Endothelial cell (in vitro differentiated cells): ENCODE data around the gene SPIN2A. TPM values are rescaled to one million over a fixed set of nuclear protein-coding genes. Genes with fewer than 3 reads are reported as not detected.
"Not testable (repeated sequence)": the region's sequence is repeated elsewhere in the genome, so short reads cannot be mapped to it uniquely, and the experiment has no call there.

Source experiments
- DNase-seq: peaks from one replicate; pipeline ENCODE4 v3.0.0; 2021; ENCODE audit warnings: low spot score
- H3K27ac Mint-ChIP-seq: one replicate; pipeline ENCODE4 v1.8.0; 2021; ENCODE audit warnings: mixed read lengths, inconsistent platforms; ENCODE audit not compliant: unreplicated experiment
- H3K27me3 Mint-ChIP-seq: one replicate; pipeline ENCODE4 v1.8.0; 2021; ENCODE audit warnings: mild to moderate bottlenecking, moderate library complexity, mixed read lengths, inconsistent platforms; ENCODE audit not compliant: unreplicated experiment
- H3K36me3 Mint-ChIP-seq: one replicate; pipeline ENCODE4 v1.8.0; 2021; ENCODE audit warnings: mild to moderate bottlenecking, low read depth, mixed read lengths, inconsistent platforms; ENCODE audit not compliant: unreplicated experiment
- H3K4me1 Mint-ChIP-seq: one replicate; pipeline ENCODE4 v1.8.0; 2021; ENCODE audit warnings: mild to moderate bottlenecking, mixed read lengths, inconsistent platforms; ENCODE audit not compliant: unreplicated experiment
- H3K4me3 Mint-ChIP-seq: one replicate; pipeline ENCODE4 v1.8.0; 2021; ENCODE audit warnings: mild to moderate bottlenecking, mixed read lengths, inconsistent platforms; ENCODE audit not compliant: unreplicated experiment
- H3K9me3 Mint-ChIP-seq: one replicate; pipeline ENCODE4 v1.8.0; 2021; ENCODE audit warnings: mixed read lengths, inconsistent platforms; ENCODE audit not compliant: unreplicated experiment
- CTCF ChIP-seq: fragments of 200-600 bp; sonication (generic); IDR thresholded peaks from one replicate; pipeline ENCODE4 v1.5.0; 2021; ENCODE audit warnings: antibody characterized with exemption; ENCODE audit not compliant: unreplicated experiment
- total RNA-seq: library from RNA; stranded (reverse); fragmentation: NEBNext Ultra II Directional; extraction: Animal tissue kit (Norgen Biotek cat#: 25700); gene quantifications from one replicate; pipeline ENCODE4 v1.2.1, GENCODE V29; 2021; ENCODE audit not compliant: unreplicated experiment

The SPIN2A gene
- total RNA-seq, 1 donor from 2014 or later = 1.6 TPM

DNA sequence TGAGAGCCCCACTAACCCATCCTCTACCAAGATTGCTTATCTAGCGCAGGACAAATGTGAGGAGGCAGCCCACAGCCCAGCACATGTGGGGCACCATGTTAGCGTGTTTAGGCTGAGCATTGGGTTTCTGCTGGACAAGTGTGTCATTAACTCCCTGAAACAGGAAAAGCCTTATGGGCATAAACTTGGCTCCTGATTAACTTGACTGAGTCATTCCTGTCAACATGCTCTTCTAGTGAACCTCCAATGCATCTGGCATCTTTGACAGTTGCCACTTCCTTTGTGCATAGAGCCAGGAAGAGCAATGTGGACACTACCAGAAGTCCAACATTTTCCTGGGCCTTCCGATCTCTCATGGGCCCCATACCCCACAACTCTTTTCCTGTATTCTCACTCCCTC lies 2.5 kb downstream of the SPIN2A start:
- Mint-ChIP-seq H3K9me3 (no peaks in the 10 kb centered on the region), H3K36me3 (peaks cover 10% of the 10 kb centered on the region), H3K27me3 (no peaks in the 10 kb centered on the region), H3K27ac (no peak overlapping the region), H3K4me3 (no peak overlapping the region), H3K4me1 (peaks cover 4% of the 10 kb centered on the region)
- DNase-seq = no peak
- no peak for TF ChIP-seq CTCF

GRCh38 chrX:57133706-57134105 lies 3.5 kb downstream of the SPIN2A start:
- Mint-ChIP-seq H3K27ac (no peak overlapping the region), H3K4me1 (peaks cover 4% of the 10 kb centered on the region), H3K36me3 (peaks cover 10% of the 10 kb centered on the region), H3K27me3 (no peaks in the 10 kb centered on the region), H3K4me3 (no peak overlapping the region), H3K9me3 (no peaks in the 10 kb centered on the region)
- no peak for DNase-seq
- TF ChIP-seq CTCF = no peak

GRCh38 chrX:57133284-57133683 lies 3.9 kb downstream of the SPIN2A start:
- H3K4me1 Mint-ChIP-seq, DNase-seq, H3K9me3 Mint-ChIP-seq, H3K27me3 Mint-ChIP-seq, H3K4me3 Mint-ChIP-seq, H3K36me3 Mint-ChIP-seq, H3K27ac Mint-ChIP-seq: not testable (repeated sequence)

GRCh38 chrX:57132046-57132445 lies 5.2 kb downstream of the SPIN2A start:
- no peaks in the 10 kb centered on the region for H3K4me1 Mint-ChIP-seq
- H3K36me3 Mint-ChIP-seq = peaks cover 10% of the 10 kb centered on the region
- DNase-seq = no peak
- H3K9me3 Mint-ChIP-seq = no peaks in the 10 kb centered on the region
- H3K27ac Mint-ChIP-seq = no peak overlapping the region
- TF ChIP-seq CTCF = no peak
- no peak overlapping the region for H3K4me3 Mint-ChIP-seq
- H3K27me3 Mint-ChIP-seq = no peaks in the 10 kb centered on the region

DNA sequence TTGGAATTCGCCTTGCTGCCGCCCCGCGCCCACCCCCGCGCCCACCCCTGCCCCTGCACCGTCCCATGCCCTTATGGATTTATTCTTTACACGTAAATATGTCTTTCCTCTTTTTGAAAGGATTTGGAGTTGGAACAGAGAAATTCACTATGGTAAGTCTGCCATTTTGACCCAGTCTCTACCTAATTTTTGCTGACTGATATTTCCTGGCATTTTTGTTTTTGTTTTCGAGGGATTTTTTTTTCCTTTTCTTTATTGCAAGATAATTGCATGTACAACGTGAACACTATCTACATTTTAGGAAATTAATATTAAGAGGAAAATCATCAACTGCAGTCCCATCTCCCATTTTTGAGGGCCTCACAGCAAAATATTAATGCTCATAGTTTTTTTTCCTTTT lies 15.4 kb downstream of the SPIN2A start:
- peaks cover 6% of the 10 kb centered on the region for H3K36me3 Mint-ChIP-seq
- DNase-seq = no peak
- peak overlapping the region; percentile 91 for H3K4me3 Mint-ChIP-seq
- H3K9me3 Mint-ChIP-seq = no peaks in the 10 kb centered on the region
- no peaks in the 10 kb centered on the region for H3K27me3 Mint-ChIP-seq
- H3K4me1 Mint-ChIP-seq = peaks cover 6% of the 10 kb centered on the region
- peak overlapping the region; percentile 75 for H3K27ac Mint-ChIP-seq
- TF ChIP-seq CTCF = no peak
